Lung (tissue), 12 donors: ENCODE measurements around the gene LPIN2. TPM values are rescaled to one million over a fixed set of nuclear protein-coding genes. Genes with fewer than 3 reads are reported as not detected.

Experiments
- ATAC-seq: fragments of 200-7000 bp; cut with Tn5 transposase; one replicate; pipeline ENCODE4 v1.9.1; 2020; ENCODE audit warnings: moderate number of reproducible peaks; ENCODE audit not compliant: insufficient read depth, low FRiP score
- DNase-seq, 3 donors: peaks; one replicate each; pipeline ENCODE4 v3.0.0-alpha.2; 2013 to 2017
- H3K27ac ChIP-seq, 2 donors: one replicate each; pipeline ENCODE4 v1.5.1; 2013; ENCODE audit warnings: mild to moderate bottlenecking in 2 of 2, moderate library complexity in 2 of 2, control low read depth in 1 of 2, inconsistent platforms in 1 of 2, low read depth in 1 of 2, low read length in 1 of 2
- H3K27me3 ChIP-seq, 3 donors: one replicate each; pipeline ENCODE4 v1.5.1; 2013; ENCODE audit warnings: low read length in 2 of 3; ENCODE audit not compliant: control insufficient read depth in 3 of 3, insufficient read depth in 3 of 3
- H3K36me3 ChIP-seq, 4 donors: one replicate each; pipeline ENCODE4 v1.5.1; 2013; ENCODE audit warnings: low read length in 4 of 4, mild to moderate bottlenecking in 1 of 4, moderate library complexity in 1 of 4; ENCODE audit not compliant: control insufficient read depth in 4 of 4, insufficient read depth in 4 of 4
- H3K4me1 ChIP-seq, 5 donors: one replicate each; pipeline ENCODE4 v1.5.1; 2013; ENCODE audit warnings: low read length in 5 of 5, mild to moderate bottlenecking in 2 of 5, moderate library complexity in 1 of 5; ENCODE audit not compliant: control insufficient read depth in 5 of 5, insufficient read depth in 5 of 5
- H3K4me3 ChIP-seq: one replicate; pipeline ENCODE4 v1.5.1; 2013; ENCODE audit warnings: mild to moderate bottlenecking, control low read depth, moderate library complexity
- H3K9ac ChIP-seq, 2 donors: one replicate each; pipeline ENCODE4 v1.5.1; 2013; ENCODE audit warnings: low read length in 2 of 2, control low read depth in 1 of 2; ENCODE audit not compliant: insufficient read depth in 1 of 2
- H3K9me3 ChIP-seq, 4 donors: one replicate each; pipeline ENCODE4 v1.5.1; 2013; ENCODE audit warnings: low read length in 3 of 4, mild to moderate bottlenecking in 1 of 4, moderate library complexity in 1 of 4; ENCODE audit not compliant: control insufficient read depth in 4 of 4, insufficient read depth in 3 of 4
- WGBS, 2 donors: extraction: QIAGEN DNeasy Blood & Tissue Kit; methylation state at CpG; one replicate each; pipeline ENCODE4 v1.1.7; 2013; 5-methylcytosine and 5-hydroxymethylcytosine counted together
- polyA plus RNA-seq, 2 donors: library from polyadenylated mRNA; stranded (reverse); fragments of 200-250 nt; gene quantifications; one replicate each; pipeline ENCODE4 v1.2.1, GENCODE V29; 2013
- total RNA-seq, 2 donors: library from RNA; depleted of rRNA in 1 of 2; stranded (reverse); fragments of >200 nt in 1 of 2; gene quantifications; one replicate each; pipeline ENCODE4 v1.2.1, GENCODE V29; 2014 to 2021
- TF ChIP-seq, protein P1 (sequence below): IDR thresholded peaks from 2 replicates; pipeline ENCODE4 v1.5.1; 2012; ENCODE audit warnings: mild to moderate bottlenecking; ENCODE audit errors: control extremely low read depth, extremely low read depth
- donor health status: control.
- donor health status: control.
- donor health status: Bipolar disorder and iron deficiency.
- donor health status: healthy.
- donor health status: DM: yes; HTN: yes; CAD: no.

The LPIN2 gene
- total and polyA plus RNA-seq, 4 donors, result 11.2 to 46.3 (median 32.5) TPM

DNA sequence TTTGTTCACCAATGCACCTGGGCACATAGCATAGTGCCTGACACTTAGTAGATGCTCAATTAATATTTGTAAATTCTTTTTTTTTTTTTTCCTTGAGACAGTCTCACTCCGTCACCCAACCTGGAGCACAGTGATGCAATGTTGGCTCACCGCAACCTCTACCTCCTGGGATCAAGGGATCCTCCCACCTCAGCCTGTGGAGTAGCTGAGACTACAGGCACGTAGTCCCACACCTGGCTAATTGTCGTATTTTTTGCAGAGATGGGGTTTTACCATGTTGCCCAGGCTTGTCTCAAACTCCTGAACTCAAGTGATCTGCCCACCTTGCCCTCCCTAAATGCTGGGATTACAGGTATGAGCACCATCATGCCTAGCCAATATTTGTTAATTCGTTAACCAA lies 23.2 kb upstream of the LPIN2 start:
- no peak for ATAC-seq
- H3K27me3 ChIP-seq, result no peaks in the 10 kb centered on the region
- 93 to 94% methylated on average over 5 of the region's 5 CpGs for WGBS, 2 donors
- TF ChIP-seq, protein P1, sequence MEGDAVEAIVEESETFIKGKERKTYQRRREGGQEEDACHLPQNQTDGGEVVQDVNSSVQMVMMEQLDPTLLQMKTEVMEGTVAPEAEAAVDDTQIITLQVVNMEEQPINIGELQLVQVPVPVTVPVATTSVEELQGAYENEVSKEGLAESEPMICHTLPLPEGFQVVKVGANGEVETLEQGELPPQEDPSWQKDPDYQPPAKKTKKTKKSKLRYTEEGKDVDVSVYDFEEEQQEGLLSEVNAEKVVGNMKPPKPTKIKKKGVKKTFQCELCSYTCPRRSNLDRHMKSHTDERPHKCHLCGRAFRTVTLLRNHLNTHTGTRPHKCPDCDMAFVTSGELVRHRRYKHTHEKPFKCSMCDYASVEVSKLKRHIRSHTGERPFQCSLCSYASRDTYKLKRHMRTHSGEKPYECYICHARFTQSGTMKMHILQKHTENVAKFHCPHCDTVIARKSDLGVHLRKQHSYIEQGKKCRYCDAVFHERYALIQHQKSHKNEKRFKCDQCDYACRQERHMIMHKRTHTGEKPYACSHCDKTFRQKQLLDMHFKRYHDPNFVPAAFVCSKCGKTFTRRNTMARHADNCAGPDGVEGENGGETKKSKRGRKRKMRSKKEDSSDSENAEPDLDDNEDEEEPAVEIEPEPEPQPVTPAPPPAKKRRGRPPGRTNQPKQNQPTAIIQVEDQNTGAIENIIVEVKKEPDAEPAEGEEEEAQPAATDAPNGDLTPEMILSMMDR, result no peak
- no peak overlapping the region for H3K4me3 ChIP-seq
- no peak overlapping the region for H3K27ac ChIP-seq
- no peak for DNase-seq
- no peaks in the 10 kb centered on the region for H3K9me3 ChIP-seq
- H3K36me3 ChIP-seq, result no peaks in the 10 kb centered on the region
- H3K9ac ChIP-seq, result no peak overlapping the region
- no peaks in the 10 kb centered on the region for H3K4me1 ChIP-seq

DNA sequence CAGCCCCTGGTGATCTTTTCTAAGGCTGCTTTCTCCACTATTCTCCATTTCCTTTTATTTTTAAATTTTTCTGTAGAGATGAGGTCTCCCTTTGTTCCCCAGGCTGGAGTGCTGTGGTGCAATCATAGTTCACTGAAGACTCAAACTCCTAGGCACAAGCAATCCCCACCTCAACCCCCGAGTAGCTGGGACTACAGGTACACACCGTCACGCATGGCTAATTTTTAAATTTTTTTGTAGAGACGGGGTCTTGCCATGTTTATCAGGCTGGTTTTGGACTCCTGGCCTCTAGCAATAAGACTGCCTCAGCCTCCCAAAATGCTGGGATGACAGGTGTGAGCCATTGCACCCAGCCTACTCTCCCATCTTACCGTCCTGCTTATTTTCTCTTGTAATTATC lies 22.7 kb upstream of the LPIN2 start:
- Histone ChIP-seq H3K9ac (no peak overlapping the region), H3K36me3 (no peaks in the 10 kb centered on the region), H3K27me3 (no peaks in the 10 kb centered on the region), H3K4me3 (no peak overlapping the region), H3K4me1 (no peaks in the 10 kb centered on the region), H3K9me3 (no peaks in the 10 kb centered on the region), H3K27ac (no peak overlapping the region)
- no peak for DNase-seq
- WGBS, 2 donors, result 95 to 99% methylated on average over 5 of the region's 5 CpGs
- ATAC-seq, result no peak
- TF ChIP-seq, protein P1, result no peak

DNA sequence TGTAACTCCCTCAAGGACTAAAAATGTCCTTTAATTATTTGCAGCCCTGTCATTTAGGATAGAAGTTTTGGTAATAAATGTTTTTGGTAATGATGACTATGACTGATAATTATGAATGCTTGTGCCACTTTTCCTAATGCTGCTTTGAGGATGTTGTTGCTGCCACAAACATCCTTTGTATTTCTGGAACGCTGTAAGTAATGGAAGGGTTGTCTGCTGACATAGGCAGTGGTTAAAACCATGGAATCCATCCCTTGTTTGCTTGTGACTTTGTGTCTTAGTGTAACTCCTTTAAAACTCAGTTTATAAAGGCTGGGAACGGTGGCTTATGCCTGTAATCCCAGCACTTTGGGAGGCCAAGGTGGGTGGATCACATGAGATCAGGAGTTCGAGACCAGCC lies 19.8 kb upstream of the LPIN2 start:
- no peak for ATAC-seq
- Histone ChIP-seq H3K27ac (no peak overlapping the region), H3K27me3 (no peaks in the 10 kb centered on the region), H3K9me3 (no peaks in the 10 kb centered on the region), H3K4me3 (no peak overlapping the region), H3K4me1 (peaks cover 0 to 10% (median 1%) of the 10 kb centered on the region in 5 donors), H3K9ac (no peak overlapping the region), H3K36me3 (no peaks in the 10 kb centered on the region)
- 91 to 93% methylated on average over 3 of the region's 3 CpGs for WGBS, 2 donors
- DNase-seq, result no peak
- TF ChIP-seq, protein P1, result no peak
